Measurements from ENCODE around the gene ASMT. TPM values are rescaled to one million over a fixed set of nuclear protein-coding genes. Genes with fewer than 3 reads are reported as not detected.
"Not testable (repeated sequence)": the region's sequence is repeated elsewhere in the genome, so short reads cannot be mapped to it uniquely, and the experiment has no call there.

ASMT gene, protein sequence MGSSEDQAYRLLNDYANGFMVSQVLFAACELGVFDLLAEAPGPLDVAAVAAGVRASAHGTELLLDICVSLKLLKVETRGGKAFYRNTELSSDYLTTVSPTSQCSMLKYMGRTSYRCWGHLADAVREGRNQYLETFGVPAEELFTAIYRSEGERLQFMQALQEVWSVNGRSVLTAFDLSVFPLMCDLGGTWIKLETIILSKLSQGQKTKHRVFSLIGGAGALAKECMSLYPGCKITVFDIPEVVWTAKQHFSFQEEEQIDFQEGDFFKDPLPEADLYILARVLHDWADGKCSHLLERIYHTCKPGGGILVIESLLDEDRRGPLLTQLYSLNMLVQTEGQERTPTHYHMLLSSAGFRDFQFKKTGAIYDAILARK
- total RNA-seq (not detected in 2 replicates), polyA plus RNA-seq (not detected in 2 replicates), polyA minus RNA-seq (ENCODE audit: low replicate concordance) (not detected in 2 replicates)
- not detected in 2 replicates for polyA plus RNA-seq (2012)

DNA sequence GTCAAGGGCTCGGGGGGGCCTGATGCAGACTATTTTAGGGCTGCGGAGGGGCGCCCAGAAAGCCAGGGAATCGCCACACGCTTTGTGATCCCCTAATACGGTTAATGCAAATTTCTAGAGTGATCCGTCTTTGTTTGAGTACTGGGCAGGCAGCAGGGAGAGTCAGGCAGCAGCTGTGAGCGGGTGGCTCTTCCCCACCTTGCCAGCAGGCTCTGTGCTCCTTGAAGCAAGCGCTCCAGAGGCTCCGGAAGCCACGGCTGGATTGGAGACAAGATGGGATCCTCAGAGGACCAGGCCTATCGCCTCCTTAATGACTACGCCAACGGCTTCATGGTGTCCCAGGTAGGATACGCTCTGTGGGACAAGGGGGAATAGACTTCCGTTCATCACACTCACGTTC, at the start of gene ASMT:
Gene ASMT, plus strand, starts transcription at position 133 of the 400 bp plus-strand sequence. Its CDS starts 141 bp downstream, at position 274.
- Histone ChIP-seq H3K4me2 (ENCODE audit: extremely low read depth, insufficient read depth, low read length) (no peak within 1 kb of the TSS), H3K27me3 (ENCODE audit: control insufficient read depth, insufficient read depth, low read length) (no peaks in the 10 kb centered on the region), H4K20me1 (ENCODE audit: control insufficient read depth, extremely low read depth, insufficient read depth, low read length) (no peaks in the 10 kb centered on the region), H3K9me3 (ENCODE audit: control insufficient read depth, insufficient read depth, low read depth, low read length) (no peaks in the 10 kb centered on the region), H3K9ac (ENCODE audit: insufficient read depth, low read length) (no peak within 1 kb of the TSS), H3K4me1 (ENCODE audit: control insufficient read depth, extremely low read depth, insufficient read depth, low read length) (no peaks in the 10 kb centered on the region), H3K36me3 (ENCODE audit: control insufficient read depth, insufficient read depth, low read length) (no peaks in the 10 kb centered on the region), H3K79me2 (ENCODE audit: control insufficient read depth, insufficient read depth, low read length) (no peaks in the 10 kb centered on the region), H3K4me3 (replicated peaks in 1 of 4; ENCODE audit: control extremely low read depth in 1 of 4, insufficient read depth in 1 of 4, low read depth in 3 of 4, low read length in 4 of 4) (no peak within 1 kb of the TSS), H3K27ac (ENCODE audit: insufficient read depth, low read length) (no peak within 1 kb of the TSS), H2AFZ (ENCODE audit: low read length) (no peak within 1 kb of the TSS)
- TF ChIP-seq EZH2 (IDR thresholded peaks at IDR 0.05; ENCODE audit: low read length, missing control alignments): no peak
- TF ChIP-seq, protein P1, sequence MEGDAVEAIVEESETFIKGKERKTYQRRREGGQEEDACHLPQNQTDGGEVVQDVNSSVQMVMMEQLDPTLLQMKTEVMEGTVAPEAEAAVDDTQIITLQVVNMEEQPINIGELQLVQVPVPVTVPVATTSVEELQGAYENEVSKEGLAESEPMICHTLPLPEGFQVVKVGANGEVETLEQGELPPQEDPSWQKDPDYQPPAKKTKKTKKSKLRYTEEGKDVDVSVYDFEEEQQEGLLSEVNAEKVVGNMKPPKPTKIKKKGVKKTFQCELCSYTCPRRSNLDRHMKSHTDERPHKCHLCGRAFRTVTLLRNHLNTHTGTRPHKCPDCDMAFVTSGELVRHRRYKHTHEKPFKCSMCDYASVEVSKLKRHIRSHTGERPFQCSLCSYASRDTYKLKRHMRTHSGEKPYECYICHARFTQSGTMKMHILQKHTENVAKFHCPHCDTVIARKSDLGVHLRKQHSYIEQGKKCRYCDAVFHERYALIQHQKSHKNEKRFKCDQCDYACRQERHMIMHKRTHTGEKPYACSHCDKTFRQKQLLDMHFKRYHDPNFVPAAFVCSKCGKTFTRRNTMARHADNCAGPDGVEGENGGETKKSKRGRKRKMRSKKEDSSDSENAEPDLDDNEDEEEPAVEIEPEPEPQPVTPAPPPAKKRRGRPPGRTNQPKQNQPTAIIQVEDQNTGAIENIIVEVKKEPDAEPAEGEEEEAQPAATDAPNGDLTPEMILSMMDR (conservative IDR thresholded peaks at IDR 0.05 in 1 of 2, IDR thresholded peaks at IDR 0.05 in 1 of 2; ENCODE audit: low read depth in 1 of 2, low read length in 2 of 2): no peak
- no peak for DNase-seq (ENCODE audit: low read depth in 2 of 2)

DNA sequence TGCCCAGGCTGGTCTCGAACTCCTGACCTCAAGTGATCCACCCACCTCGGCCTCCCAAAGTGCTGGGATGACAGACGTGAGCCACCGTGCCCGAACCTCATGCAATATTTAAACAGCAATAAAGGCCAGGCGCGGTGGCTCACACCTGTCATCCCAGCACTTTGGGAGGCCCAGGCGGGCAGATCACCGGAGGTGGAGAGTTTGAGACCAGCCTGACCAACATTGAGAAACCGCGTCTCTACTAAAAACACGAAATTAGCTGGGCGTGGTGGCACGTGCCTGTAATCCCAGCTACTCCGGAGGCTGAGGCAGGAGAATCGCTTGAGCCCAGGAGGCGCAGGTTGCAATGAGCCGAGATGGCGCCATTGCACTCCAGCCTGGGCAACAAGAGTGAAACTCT, 40.7 kb upstream of the ASMT start:
- H3K4me2 ChIP-seq (ENCODE audit: extremely low read depth, insufficient read depth, low read length); H3K27ac ChIP-seq (ENCODE audit: insufficient read depth, low read length); H3K36me3 ChIP-seq (ENCODE audit: control insufficient read depth, insufficient read depth, low read length); H3K9ac ChIP-seq (ENCODE audit: insufficient read depth, low read length); H3K79me2 ChIP-seq (ENCODE audit: control insufficient read depth, insufficient read depth, low read length); DNase-seq (ENCODE audit: low read depth in 2 of 2); H3K4me1 ChIP-seq (ENCODE audit: control insufficient read depth, extremely low read depth, insufficient read depth, low read length); H2AFZ ChIP-seq (ENCODE audit: low read length); H3K27me3 ChIP-seq (ENCODE audit: control insufficient read depth, insufficient read depth, low read length); H3K4me3 ChIP-seq (replicated peaks in 1 of 4; ENCODE audit: control extremely low read depth in 1 of 4, insufficient read depth in 1 of 4, low read depth in 3 of 4, low read length in 4 of 4); H4K20me1 ChIP-seq (ENCODE audit: control insufficient read depth, extremely low read depth, insufficient read depth, low read length); H3K9me3 ChIP-seq (ENCODE audit: control insufficient read depth, insufficient read depth, low read depth, low read length): not testable (repeated sequence)

DNA sequence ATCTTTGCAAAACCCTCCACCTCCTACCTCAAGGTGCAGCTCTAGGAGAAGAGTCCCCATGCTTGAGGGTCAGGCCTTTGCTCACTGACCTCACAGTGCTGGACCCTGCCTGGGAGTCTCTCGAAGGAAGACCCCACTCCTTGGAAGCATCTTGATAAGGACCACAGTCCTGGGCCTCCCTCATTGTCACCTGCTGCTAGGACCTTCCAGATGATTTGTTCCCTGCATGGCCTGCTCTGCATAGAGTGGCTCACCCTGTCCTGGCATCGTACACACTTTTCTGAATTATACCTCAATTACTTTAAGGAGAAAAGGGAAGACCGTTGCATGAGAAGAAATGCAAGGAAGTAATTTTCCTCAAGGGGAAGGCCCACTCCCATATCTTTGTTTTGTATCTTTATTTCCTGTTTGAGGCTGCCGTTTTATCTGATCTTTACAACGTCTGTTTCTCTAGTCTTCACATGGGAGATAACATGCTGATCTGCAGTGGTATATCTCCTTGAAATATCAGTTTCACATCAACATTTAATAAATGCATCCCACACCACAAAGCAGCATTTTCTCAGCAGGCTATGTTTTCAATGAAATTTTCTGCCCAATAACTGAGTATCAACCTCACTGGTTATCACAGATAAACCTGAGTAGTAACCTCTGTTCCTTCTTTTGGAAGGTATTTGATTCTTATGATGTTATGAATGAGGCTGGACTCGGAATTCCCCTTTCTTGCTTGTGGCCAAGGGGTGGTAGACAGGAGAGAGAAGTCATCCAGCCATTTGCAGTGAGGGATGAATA, 38.5 kb upstream of the ASMT start:
- TF ChIP-seq, protein P1 (conservative IDR thresholded peaks at IDR 0.05 in 1 of 2, IDR thresholded peaks at IDR 0.05 in 1 of 2; ENCODE audit: low read depth in 1 of 2, low read length in 2 of 2): no peak
- TF ChIP-seq EZH2 (IDR thresholded peaks at IDR 0.05; ENCODE audit: low read length, missing control alignments): no peak
- H3K4me3 ChIP-seq (replicated peaks in 1 of 4; ENCODE audit: control extremely low read depth in 1 of 4, insufficient read depth in 1 of 4, low read depth in 3 of 4, low read length in 4 of 4): no peak overlapping the region
- H4K20me1 ChIP-seq (ENCODE audit: control insufficient read depth, extremely low read depth, insufficient read depth, low read length): no peaks in the 10 kb centered on the region
- H3K4me1 ChIP-seq (ENCODE audit: control insufficient read depth, extremely low read depth, insufficient read depth, low read length): no peaks in the 10 kb centered on the region
- no peaks in the 10 kb centered on the region for H3K36me3 ChIP-seq (ENCODE audit: control insufficient read depth, insufficient read depth, low read length)
- H2AFZ ChIP-seq (ENCODE audit: low read length): no peak overlapping the region
- no peaks in the 10 kb centered on the region for H3K79me2 ChIP-seq (ENCODE audit: control insufficient read depth, insufficient read depth, low read length)
- no peaks in the 10 kb centered on the region for H3K9me3 ChIP-seq (ENCODE audit: control insufficient read depth, insufficient read depth, low read depth, low read length)
- no peak overlapping the region for H3K27ac ChIP-seq (ENCODE audit: insufficient read depth, low read length)
- no peak overlapping the region for H3K9ac ChIP-seq (ENCODE audit: insufficient read depth, low read length)
- H3K4me2 ChIP-seq (ENCODE audit: extremely low read depth, insufficient read depth, low read length): no peak overlapping the region
- DNase-seq (ENCODE audit: low read depth in 2 of 2): no peak
- no peaks in the 10 kb centered on the region for H3K27me3 ChIP-seq (ENCODE audit: control insufficient read depth, insufficient read depth, low read length)

Data from fibroblast of lung (primary cell).